NT2/D1 (cell line): ENCODE data around the gene MAML2.

Experiments used
- YY1 ChIP-seq: IDR thresholded peaks from 2 replicates; pipeline ENCODE4 v1.6.1; 2011; ENCODE audit not compliant: insufficient read length, insufficient read depth
- ZNF274 ChIP-seq: IDR thresholded peaks from 2 replicates; pipeline ENCODE4 v1.6.1; 2011; ENCODE audit warnings: mild to moderate bottlenecking, low read depth, low read length

DNA sequence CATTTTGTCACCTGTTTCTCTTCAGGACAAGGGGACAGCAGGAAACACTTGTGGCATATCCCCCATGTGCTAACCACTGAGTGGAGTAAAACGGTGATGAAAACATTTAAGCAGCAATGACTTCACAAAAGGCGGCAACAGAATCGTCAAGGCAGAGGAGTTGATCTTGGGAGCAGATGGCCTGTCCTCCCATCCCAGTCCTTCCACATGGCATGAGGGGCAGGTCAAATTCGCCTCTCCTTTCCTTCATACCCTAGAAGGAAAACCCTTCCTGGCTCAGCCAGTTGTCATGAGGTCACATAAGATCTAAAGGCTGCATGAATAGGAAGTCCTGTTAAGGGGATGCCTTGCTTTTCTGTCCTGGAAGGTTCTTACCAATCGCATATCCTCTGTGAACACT lies 169.1 kb downstream of the MAML2 start:
- TF ChIP-seq YY1 (no peak), ZNF274 (no peak)
